Transverse colon (tissue), 3 donors: ENCODE measurements around the gene IL15RA.

Experiments
- CTCF ChIP-seq, 5 experiments: fragments of 200-600 bp in 3 of 5; fragments of 450-650 bp in 2 of 5; sonication (generic) in 3 of 5; IDR thresholded peaks; 1 replicate in 2 of 5; 2 replicates in 3 of 5; pipeline ENCODE4 v1.5.1; 2016 to 2017; ENCODE audit warnings: antibody characterized with exemption in 5 of 5, inconsistent platforms in 3 of 5, mild to moderate bottlenecking in 2 of 5, moderate library complexity in 1 of 5
- EP300 ChIP-seq: sonication (generic); formaldehyde crosslinking; IDR thresholded peaks from one replicate; pipeline ENCODE4 v1.6.1; 2017; ENCODE audit warnings: antibody characterized with exemption, low read depth
- POLR2A ChIP-seq: fragments of 450-650 bp; IDR thresholded peaks from one replicate; pipeline ENCODE4 v1.6.1; 2016; ENCODE audit warnings: antibody characterized with exemption, mild to moderate bottlenecking, moderate library complexity

DNA sequence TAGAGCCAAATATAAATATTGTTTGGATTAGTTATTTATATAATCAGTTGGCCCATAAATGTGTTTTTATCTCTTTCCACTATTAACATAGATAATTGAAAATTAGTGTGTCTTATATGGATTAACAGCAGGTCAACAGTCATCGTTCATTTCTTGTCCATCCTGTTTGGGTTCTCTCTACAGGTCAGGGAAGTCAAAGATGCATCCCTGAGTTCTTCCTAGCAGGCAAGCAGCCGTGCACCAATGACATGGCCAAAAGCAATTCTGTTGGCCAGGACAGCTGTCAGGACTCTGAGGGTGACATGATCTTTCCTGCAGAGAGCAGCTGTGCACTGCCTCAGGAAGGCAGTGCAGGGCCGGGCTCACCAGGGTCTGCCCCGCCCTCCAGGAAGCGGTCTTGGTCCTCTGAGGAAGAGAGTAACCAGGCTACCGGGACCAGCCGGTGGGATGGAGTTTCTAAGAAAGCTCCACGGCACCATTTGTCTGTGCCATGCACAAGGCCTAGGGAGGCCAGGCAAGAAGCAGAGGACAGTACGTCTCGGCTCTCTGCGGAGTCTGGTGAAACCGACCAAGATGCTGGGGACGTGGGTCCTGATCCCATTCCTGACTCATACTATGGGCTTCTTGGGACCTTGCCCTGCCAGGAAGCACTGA is 71.4 kb downstream of the IL15RA start:
- TF ChIP-seq CTCF (IDR thresholded peaks at IDR 0.05): no peak
- no peak for TF ChIP-seq POLR2A
- no peak for TF ChIP-seq EP300
